Myocyte (in vitro differentiated cells): ENCODE data around the gene PTPN4. TPM values are rescaled to one million over a fixed set of nuclear protein-coding genes. Genes with fewer than 3 reads are reported as not detected.
A peak's percentile ranks its signal among the peaks of the same experiment; 100 is the strongest.

ENCODE experiments used
- DNase-seq: peaks from one replicate; pipeline ENCODE4 v3.0.0-alpha.2; 2012; ENCODE audit warnings: low read depth
- total RNA-seq: library from RNA; depleted of rRNA; stranded (reverse); fragments of >200 nt; gene quantifications from 2 replicates; pipeline ENCODE4 v1.2.3, GENCODE V29; 2014

PTPN4 gene
- total RNA-seq, 1 donor from 2014 or later = 24.8 TPM

DNA sequence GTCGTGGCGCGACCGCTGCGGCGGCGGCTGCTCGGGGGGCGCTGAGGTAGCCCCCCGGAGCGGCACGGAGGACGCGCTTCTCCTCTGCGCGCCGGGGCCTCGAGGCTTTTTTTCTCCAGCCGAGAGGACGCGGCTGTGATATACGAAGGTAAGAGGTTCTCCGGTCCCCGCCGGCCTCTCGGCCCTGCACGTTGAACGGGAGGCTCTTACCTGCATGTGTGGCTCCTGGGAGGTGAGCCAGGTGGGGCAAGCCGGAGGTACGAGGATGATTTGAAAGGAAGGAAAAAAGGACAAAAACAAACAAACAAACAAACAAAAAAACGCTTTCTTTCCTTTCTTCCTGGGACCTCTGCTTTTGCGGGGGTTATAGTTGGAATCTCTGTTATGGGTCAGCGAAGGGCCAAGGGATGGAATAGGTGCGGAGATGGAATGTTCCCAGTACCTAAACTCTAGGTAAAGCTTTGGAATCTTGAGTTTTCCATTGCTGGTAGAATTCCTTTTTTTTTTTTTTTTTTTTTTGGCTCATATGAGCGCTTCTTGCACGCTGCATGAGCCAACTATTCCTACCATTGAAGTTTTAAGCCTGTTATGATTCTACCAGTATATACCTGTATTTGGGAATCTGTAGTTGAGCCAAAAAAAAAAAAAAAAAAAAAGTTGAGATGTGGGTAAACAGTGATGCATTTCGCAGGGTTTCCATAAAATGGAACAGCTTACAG, 674 bp downstream of the PTPN4 start:
- no peak for DNase-seq

DNA sequence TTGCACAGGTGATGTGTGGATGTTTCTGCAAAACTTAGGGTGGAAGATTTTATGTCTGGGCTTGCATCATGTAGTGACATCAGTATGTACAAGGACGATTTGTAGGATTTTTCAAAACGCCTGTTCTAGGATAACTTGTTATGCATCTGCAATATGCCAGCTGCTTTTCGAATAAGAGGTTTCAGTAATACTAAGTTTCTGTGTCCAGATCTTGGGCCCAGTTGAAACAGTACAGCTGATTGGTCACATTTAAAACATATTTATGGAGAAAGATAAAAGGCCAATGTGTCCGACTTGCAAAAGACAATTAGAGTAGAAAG, 1.2 kb downstream of the PTPN4 start:
- DNase-seq = peak; percentile 39

DNA sequence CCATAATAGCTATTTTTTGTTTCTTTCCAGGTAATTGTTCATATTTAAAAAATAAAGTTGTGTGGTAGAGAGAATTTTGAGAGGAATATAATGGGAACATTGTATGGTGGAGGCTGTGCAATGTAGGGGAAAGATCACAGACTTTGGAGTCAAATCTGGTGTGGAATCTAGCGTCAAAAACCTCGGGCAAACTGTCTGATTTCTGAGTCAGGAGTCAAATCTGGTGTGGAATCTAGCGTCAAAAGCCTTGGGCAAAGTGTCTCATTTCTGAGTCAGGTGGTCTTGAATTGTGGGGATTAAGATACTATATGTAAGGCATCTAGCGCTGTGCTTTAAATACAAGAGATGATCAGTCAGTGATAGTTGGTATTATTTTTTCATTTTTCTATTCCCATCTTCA, 5.1 kb downstream of the PTPN4 start:
- DNase-seq = no peak

DNA sequence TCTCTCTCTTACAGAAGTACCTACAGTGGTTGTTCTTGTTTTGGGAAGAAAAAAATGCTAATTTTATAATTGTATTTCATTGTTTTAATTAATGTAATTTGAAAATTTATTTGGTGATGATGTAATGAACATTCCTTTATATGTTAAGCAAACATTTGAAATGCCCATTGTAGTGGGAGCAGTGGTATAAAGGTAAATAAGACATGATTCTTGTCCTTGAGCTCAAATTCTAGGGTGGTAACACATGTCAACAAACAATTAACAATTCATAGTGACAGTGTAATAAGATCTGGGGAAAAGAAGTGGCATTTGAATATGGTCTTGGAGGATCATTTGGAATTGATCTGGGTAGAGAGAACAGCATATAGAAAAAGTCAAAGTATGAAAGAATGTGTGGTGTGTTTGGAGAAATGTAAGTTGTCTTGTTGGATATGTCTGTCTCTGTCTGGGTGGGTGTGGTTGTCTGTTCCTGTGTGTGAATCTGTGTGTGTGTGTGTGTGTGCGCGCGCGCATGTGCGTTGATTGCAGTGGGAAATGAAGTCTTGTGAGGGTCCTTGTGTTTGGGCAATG, 5.8 kb downstream of the PTPN4 start:
- no peak for DNase-seq

DNA sequence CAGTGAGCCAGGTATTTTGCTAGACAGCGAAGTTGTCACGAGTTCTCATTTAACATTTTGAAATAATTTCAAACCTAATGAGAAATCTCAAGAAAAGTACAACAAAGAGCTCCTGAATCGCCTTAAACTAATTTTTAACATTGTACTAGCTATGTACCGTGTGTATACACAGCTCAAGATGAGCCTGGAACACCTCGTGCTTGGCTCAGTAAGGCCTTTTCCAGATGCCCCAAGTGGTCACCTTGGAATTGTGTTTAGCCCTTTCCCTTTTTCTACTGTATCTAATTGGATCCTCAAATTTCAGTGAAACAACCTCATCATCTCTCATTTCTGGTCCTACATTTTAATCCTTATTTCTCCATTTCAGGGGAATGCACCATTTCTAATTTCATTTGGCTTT, 7.2 kb downstream of the PTPN4 start:
- DNase-seq = no peak

DNA sequence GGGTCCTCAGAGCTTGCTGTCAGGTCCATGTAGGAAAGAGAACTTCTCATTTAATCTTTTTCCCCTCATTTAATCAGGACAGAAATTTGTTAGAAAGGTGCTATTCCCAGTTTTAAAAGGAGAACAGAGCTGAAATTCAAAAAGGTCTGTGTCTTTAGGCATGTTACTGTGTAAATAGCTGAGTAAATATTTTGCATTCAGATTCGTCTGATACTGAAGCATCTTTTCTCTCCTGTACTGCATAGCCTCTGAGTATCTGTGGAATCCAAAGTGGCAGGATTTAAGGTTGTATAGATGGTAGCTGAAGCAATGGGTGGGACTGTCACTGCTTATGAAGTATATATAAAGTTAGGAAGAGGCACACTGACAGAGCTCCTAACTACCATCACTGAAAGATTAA, 9.0 kb downstream of the PTPN4 start:
- DNase-seq = no peak

DNA sequence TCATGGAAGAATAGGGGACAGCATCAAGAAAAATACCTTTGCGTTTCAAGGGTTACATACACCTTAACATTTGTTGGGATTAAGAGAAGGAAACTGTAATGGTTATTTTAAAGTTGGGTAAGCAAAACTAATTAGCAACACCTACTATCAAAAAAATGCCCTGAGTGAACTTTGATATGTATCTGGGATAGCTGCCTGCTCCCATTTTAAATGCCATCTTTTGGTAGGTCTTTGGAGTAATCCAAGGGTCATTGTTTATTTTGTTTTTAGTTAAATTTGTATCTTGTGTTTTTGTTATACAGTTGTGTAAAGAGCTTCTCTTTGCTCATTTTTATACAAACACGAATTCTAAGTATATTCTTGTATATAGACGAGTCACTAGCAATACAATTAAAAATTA, 9.9 kb downstream of the PTPN4 start:
- DNase-seq = no peak

DNA sequence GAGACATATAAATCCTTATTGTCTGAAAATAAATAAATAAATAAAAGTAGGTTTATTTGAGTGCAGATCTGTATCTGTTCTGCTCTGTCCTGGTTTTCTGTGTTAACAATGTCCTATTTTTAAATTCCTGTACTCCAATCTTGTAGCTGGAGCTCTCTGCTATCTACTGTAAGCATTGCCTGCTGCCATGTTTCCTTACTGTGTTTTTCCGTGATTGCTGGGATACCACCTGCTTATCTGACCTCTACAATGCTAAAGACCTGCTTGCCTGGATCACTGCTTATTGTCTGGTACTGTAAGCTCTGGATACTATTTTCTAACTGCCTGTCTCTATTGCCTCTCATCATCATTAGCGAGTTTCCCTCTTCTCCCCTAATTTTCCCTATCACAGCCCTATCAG, 11.6 kb downstream of the PTPN4 start:
- DNase-seq = no peak

DNA sequence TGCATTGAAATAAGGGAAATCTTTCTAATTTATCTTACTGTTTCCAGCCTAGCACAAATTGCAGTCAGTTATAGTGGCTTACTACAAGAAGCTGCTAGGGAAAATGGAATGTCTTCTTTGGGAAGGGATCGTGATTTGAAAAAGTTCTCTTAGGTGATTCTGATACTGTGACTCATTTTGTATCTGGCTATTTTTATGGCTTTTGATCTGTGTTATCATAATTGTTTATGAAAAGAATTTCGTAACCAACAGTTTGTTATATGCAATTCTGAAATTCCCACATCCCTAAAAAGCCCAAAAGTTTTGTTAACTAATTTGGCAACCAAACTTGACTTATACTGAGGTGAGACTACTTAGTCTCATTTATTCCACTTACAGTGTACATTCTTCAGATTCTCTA, 12.4 kb downstream of the PTPN4 start:
- DNase-seq = no peak

DNA sequence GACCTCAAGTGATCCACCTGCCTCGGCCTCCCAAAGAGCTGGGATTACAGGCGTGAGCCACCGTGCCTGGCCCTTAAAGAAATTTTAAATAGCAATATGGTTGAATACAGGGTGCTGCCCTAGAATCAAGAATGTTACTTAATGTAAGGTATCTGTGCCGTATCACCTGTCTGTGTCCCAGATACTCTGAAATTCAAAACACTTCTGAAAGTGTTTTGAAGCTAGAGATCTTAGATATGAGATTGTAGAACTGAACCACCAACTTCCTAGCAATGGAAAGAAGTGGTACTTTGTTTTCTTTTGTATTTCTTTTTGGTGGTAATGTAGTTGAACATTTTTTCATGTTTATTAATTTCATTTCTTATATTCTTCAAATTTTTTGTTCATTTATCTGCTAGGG, 13.0 kb downstream of the PTPN4 start:
- DNase-seq = no peak

DNA sequence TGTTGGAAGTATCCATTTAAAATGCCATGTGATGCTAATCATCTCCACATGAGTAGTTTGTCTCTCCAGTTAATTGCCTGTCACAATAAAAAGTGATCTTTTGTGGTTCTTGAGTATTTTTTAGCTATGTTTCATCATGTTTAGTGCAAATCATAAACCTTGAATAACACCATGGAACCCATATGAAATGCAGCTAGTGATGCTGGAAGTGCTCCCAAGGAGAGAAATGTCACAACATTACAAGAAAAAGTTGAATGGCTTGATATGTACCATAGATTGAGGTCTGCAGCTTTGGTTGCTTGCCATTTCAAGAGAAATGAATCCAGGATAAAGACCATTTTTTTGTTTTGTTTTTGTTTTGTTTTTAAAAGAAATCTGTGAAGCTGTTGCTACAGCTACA, 14.3 kb downstream of the PTPN4 start:
- DNase-seq = no peak

DNA sequence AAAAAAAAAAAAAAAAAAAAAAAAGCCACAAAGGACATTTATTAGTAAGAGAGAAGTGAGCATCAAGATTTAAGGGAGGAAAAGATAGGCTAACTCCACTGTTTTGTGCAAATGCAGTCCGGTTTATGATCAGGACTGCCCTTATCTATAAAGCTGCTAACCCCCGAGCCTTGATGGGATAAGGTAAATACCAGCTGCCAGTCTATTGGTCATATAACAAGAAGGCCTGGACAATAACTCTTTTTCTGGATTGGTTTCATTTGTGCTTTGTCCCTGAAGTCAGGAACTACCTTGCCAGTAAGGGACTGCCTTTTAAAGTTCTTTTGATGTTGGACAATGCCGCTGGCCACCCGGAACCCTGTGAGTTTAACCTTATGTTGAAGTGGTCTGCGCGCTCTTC, 15.4 kb downstream of the PTPN4 start:
- no peak for DNase-seq

DNA sequence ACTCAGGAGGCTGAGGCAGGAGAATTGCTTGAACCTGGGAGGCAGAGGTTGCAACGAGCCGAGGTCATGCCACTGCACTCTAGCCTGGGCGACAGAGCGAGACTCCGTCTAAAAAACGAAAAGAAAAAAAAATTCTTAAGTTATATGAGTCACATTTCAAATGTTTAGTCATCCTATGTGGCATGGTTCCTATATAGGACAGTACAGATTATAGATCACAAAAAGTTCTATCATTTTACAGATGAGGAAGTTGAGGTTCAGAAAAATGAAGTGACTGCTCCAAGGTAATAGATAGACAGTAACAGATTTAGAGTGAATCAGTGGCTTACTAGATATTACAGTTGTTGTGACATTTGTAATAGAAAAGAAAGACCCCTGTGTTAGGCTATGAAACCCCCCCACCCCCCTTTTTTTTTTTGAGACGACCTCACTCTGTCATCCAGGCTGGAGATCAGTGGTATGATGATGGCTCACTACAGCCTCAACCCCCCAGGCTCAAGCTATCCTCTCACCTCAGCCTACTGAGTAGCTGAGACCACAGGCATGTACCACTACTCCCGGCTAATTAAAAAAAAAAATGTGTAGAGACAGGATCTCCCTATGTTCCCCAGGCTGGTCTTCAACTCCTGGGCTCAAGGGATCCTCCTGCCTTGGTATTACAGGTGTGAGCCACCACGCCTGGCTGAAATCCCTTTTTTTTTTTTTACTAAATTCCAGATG, 22.7 kb downstream of the PTPN4 start:
- DNase-seq = no peak

DNA sequence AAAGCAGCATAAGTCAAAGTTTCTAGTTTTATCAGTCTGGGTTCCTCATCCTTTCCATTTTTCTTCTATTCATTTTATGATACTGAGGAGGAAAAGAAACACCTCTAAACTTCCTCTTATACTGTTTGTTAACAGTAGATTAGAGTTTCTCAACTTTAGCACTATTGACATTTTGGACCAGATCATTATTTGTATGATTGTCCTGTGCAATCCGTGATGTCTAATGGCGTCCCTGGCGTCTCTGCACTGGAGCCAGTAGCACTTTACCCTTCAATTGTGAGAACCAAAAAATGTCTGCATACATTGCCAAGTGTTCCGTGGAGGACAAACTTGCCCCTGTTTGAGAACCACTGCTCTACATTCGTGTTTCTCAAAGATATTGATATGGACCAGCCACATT, 25.2 kb downstream of the PTPN4 start:
- DNase-seq = no peak

DNA sequence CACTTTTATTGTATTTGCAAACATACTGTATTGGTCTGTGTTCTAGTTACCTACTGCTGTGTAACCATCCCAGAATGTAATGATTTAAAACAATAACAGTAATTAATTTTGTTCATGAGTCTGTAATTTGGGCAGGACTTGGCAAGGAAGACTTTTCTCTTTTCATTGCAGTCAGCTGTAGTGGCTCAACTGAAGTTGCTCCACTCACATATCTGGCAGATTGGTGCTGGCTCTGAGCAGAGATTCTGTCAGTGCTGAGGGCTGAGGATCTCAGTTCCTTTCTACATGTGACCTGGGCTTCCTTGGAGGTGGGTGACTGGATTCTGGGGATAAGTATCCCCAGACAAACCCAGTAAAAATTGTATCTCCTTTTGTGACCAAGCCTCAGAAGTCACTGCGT, 26.6 kb downstream of the PTPN4 start:
- no peak for DNase-seq

DNA sequence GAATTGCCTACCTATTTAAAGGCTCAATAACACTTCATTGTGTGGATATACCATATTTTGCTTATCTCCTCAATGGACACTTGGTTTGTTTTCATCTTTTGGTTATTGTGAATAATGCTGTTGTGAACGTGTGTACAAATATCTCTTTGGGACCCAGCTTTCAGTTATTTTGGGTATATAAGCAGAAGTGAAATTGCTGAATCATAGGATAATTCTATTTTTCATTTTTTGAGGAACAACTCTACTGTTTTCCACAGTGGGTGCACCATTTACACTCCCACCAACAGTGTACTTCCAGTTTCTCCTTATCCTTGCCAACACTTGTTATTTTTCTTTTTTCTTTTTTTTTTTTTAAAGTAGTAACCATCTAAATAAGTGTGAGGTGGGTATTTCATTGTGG, 29.0 kb downstream of the PTPN4 start:
- no peak for DNase-seq

DNA sequence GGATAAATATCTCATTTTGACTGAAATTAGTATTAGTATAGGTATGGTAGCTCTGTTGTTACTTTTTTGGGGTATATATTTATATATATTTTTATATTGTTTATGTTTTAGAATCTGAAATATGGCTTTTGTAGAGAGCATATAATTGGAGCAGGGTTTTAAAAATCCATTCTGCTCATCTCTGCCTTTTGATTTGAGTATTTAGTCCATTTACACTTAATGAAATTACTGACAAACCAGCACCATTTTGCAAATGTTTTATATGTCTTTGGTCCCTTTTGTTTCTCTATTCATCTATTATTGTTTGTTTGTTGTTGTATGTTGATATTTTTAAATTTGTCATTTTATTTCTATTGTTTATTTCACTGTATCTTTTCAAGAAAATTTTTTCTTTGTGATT, 30.7 kb downstream of the PTPN4 start:
- no peak for DNase-seq

DNA sequence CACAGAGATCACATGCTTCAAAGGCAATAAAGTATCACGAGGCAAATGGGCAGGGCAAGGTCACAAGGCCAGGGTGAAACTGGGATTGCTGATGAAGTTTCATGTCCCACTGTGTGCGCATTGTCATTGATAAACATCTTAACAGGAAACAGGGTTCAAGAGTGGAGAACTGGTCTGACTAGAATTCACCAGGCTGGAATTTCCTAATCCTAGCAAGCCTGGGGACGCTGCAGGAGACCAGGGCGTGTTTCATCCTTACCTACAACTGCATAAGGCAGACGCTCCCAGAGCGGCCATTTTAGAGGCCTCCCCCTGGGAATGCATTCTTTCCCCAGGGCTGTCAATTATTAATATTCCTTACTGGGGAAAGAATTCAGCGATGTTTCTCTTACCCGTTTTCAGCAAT, 33.2 kb downstream of the PTPN4 start:
- DNase-seq = no peak

DNA sequence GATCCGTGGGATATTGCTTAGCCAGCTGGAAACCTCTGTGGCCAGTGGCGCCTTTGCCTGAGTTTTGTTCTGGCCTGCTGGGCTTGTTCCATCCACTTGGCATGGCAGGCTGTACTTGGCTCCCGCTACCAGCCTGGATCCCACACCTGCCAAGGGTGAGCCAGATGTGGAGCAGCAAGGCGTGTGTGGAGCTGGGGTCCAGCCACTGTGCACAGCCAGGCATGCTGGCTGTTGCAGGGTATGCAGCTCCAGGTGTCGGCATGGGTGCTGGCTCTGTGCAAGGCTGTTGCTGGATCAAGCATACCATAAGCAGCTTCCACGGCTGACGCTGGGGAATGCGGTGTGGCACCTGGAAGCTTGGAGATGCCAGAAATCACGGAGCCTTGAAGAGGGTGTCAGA, 34.5 kb downstream of the PTPN4 start:
- no peak for DNase-seq

DNA sequence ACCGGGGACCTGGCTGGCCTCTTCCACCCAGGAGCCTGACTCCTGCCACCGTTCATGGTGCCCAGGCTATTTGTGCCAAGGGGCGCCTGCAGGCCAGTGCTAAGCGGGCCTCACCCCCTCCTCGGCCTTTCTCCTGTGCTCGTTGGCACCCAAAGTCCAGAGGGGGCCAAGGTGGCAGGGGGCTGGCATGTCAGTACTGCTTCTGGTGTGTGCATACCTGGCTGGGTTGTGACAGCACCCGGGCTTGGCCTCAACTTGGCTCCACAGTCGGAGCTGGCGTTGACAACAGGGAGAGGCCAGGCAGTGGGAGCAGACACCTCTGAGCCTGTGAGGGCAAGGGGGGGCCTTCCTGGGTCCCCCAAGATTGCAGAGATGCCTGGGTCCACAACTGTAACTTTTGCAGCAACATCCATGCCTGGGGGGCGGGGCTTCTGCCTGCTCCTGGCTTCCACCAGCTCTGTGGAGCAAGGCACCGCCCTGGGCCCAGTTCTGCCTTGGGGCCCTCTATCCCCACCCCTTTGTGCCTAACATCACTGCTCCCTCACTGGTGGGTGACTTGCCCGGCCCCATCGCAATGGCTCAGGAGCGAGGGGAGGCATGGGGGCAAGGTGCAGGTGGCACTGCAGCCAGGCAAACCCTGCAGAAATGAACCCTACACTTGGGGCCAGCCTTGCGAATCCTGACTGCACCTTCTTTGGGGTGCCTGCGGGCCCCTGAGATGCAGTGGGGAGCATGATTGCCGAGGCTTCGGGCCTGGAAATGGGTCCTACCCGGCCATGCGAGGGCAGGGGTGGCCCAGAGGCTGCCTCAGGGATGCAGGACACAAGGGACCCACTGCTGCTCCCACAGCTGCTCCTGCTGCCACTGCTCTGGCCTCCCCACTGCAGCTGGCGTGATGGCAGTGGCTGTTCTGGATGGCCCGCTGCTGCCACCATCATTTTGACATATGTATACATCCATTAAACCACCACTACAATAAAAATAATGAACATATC, 35.9 kb downstream of the PTPN4 start:
- no peak for DNase-seq

DNA sequence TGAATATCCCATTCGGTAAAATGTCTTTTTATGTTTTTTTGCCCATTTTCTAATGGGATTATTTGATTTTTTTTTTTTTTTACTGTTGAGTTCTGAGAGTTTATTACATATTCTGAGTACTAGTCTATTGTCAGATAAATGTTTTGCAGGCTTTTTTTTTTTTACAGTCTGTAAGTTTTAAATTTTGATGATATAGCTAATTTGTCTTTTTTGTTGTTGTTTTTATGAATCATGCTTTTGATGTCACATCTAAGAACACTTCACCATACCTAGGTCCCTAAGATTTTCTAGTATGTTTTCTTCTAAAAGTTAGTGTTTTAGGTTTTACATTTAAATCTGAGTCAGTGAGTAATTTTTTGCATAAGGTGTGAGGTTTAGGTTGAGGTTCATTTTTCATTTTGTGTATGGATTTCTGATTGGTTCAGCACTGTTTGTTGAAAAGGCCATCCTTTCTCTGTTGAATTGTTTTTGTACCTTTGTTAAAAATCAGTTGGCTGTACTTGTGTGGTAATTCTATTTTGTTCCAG, 40.7 kb downstream of the PTPN4 start:
- no peak for DNase-seq

DNA sequence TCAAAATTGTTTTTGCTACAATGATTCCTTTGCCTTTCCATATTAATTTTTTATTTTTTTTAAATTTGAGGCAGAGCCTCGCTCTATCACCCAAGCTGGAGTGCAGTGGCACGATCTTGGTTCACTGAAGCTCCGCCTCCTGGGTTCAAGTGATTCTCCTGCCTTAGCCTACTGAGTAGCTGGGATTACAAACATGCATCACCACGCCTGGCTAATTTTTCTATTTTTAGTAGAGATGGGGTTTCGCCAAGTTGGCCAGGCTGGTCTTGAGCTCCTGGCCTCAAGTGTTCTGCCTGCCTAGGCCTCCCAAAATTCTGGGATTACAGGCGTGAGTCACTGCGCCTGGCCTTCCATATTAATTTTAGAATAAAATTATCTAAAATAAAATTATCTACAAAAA, 41.3 kb downstream of the PTPN4 start:
- no peak for DNase-seq
